H1 (cell line): ENCODE results near the gene ZBTB24.

Experiments
- CHD2 ChIP-seq: IDR thresholded peaks from 2 replicates; pipeline ENCODE4 v1.6.1; 2012; ENCODE audit warnings: low read length, improper control_type of control experiment
- CTCF ChIP-seq, 3 experiments: IDR thresholded peaks; 1 replicate in 2 of 3; 2 replicates in 1 of 3; pipeline versions ENCODE4 v1.5.1 to v1.6.1; 2011; ENCODE audit warnings: low read length in 3 of 3, mild to moderate bottlenecking in 3 of 3, inconsistent platforms in 2 of 3, low read depth in 1 of 3, moderate library complexity in 1 of 3; ENCODE audit not compliant: insufficient read depth in 1 of 3; ENCODE audit errors: control extremely low read depth in 1 of 3
- JUN ChIP-seq: IDR thresholded peaks from 2 replicates; pipeline ENCODE4 v1.6.1; 2011; ENCODE audit warnings: low read depth, mild to moderate bottlenecking, improper control_type of control experiment, low read length
- JUND ChIP-seq: IDR thresholded peaks from 2 replicates; pipeline ENCODE4 v1.6.1; 2011; ENCODE audit warnings: mild to moderate bottlenecking, improper control_type of control experiment, low read length
- KDM5A ChIP-seq: fragments of 200-600 bp; IDR thresholded peaks from 2 replicates; pipeline ENCODE4 v1.7.1; 2012; ENCODE audit warnings: mild to moderate bottlenecking, low read length, inconsistent platforms, mixed read lengths
- NANOG ChIP-seq: IDR thresholded peaks from 2 replicates; pipeline ENCODE4 v1.6.1; 2011; ENCODE audit warnings: low read length, low read depth, mild to moderate bottlenecking, inconsistent platforms; ENCODE audit not compliant: insufficient read depth, poor library complexity, severe bottlenecking
- POLR2A ChIP-seq, 2 experiments: IDR thresholded peaks; 1 replicate in 1 of 2; 2 replicates in 1 of 2; pipeline ENCODE4 v1.6.1; 2011; ENCODE audit warnings: low read depth in 2 of 2, low read length in 2 of 2, mild to moderate bottlenecking in 2 of 2; ENCODE audit errors: control extremely low read depth in 1 of 2
- SP1 ChIP-seq: IDR thresholded peaks from 2 replicates; pipeline ENCODE4 v1.6.1; 2011; ENCODE audit warnings: low read depth, low read length
- SUZ12 ChIP-seq: fragments of 200-600 bp; sonication (generic); IDR thresholded peaks from 2 replicates; pipeline ENCODE4 v1.6.1; 2012; ENCODE audit warnings: mild to moderate bottlenecking, inconsistent platforms, low read length, moderate library complexity, mixed read lengths
- TAF1 ChIP-seq: IDR thresholded peaks from 2 replicates; pipeline ENCODE4 v1.6.1; 2011; ENCODE audit warnings: mild to moderate bottlenecking, low read depth, low read length
- TAF7 ChIP-seq: optimal IDR thresholded peaks from 2 replicates; pipeline ENCODE3; 2011; ENCODE audit warnings: low read depth, mild to moderate bottlenecking, inconsistent platforms, low read length, moderate library complexity, borderline replicate concordance
- YY1 ChIP-seq: IDR thresholded peaks from 2 replicates; pipeline ENCODE4 v1.6.1; 2011; ENCODE audit warnings: low read depth, mild to moderate bottlenecking, low read length

DNA sequence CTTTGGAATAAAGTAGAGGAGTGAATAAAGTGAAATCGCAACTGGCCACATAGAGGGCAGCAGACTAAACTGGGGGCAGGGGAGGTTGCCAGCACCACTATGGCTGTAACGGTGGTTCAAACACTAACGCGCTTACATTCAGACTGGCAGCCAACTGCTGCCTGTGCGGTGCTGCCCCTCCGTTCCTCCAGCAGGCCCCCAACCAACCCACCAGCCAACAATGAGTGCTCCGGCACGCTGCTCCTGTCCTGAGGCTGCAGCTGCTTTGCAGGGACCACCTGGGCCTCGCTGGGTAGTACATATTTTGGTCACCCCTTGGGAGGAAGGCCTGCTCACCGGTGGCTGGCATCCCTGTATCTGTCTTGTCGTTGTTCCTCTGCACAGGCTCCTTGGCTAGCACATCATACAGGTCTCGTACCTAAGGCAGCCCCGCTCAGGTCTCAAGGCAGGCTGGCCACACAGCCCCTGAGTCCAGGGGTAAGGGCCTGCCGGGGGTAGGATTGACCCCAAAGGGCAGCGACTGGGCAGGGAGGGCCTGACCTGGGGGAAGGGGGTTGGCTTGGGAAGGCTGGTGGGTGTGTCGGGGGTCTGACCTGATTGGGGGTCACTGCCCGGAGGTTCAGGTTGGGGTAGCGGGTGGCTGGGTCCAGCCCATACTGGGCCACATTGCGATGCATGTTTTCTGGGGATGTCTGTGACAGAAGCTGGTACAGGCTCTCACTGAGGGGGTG lies 33.8 kb downstream of the ZBTB24 start:
- TF ChIP-seq TAF1 (no peak), JUN (no peak), CTCF (IDR thresholded peaks at IDR 0.05; ENCODE audit: control extremely low read depth in 1 of 3, insufficient read depth in 1 of 3, low read depth in 1 of 3, low read length in 3 of 3) (no peak), YY1 (no peak), JUND (no peak), POLR2A (IDR thresholded peaks at IDR 0.05; ENCODE audit: control extremely low read depth in 1 of 2, low read depth in 2 of 2, low read length in 2 of 2) (no peak), TAF7 (no peak), NANOG (no peak), SP1 (no peak), SUZ12 (no peak), CHD2 (no peak), KDM5A (no peak)
